GM23248 (cell line): ENCODE data around the gene DNAH11.

Experiments
- EZH2 ChIP-seq: fragments of 200-600 bp; sonication (generic); IDR thresholded peaks from 2 replicates; pipeline ENCODE4 v1.6.1; 2018; ENCODE audit warnings: antibody characterized with exemption, mild to moderate bottlenecking; ENCODE audit not compliant: insufficient read depth, poor library complexity, severe bottlenecking
- EZH2phosphoT487 ChIP-seq: fragments of 200-600 bp; sonication (generic); IDR thresholded peaks from 2 replicates; pipeline ENCODE4 v1.6.1; 2018; ENCODE audit warnings: antibody characterized with exemption, moderate library complexity, mild to moderate bottlenecking, low read depth; ENCODE audit not compliant: insufficient read depth

DNA sequence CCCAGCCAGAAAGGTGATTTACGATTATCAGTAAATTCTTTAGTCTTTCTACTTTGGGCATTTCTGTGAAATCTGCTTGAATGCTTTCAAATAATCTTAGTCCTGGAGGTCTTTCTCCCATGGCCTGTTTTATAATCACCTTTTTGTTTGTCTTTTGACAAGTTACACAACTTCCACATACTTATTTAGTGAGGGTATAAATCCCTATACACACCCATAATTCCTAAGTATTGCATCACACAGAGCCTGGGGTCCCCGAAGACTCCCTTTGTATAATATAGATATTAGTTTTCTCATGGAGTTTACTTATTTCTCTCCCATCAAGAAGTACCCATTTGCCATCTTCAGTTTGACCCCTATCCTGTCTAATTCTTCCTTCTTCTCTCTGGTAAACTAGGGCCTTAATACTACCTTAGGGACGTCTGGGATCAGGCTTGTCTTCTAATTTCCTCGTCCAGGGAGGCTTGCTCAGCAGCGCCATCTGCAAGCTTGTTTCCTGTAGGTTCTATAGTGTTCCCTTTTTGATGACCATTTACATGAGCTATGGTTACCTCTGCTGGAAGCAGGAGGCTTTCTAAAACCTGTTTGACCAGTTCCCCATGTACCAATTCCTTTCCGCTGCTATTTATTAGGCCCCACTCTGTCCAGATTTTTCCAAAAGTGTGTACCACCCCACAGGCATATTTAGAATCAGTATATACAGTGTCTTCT is 8.1 kb downstream of the DNAH11 start:
- TF ChIP-seq EZH2 (no peak), EZH2phosphoT487 (no peak)
